ENCODE data around the gene MINDY4. TPM values are rescaled to one million over a fixed set of nuclear protein-coding genes. Genes with fewer than 3 reads are reported as not detected.

MINDY4 gene
- total and polyA plus RNA-seq, 2 of the 8 experiments (the other 6 are each of a cell fraction or from before 2014, with no cell fraction given): 1.3 to 3.6 TPM

DNA sequence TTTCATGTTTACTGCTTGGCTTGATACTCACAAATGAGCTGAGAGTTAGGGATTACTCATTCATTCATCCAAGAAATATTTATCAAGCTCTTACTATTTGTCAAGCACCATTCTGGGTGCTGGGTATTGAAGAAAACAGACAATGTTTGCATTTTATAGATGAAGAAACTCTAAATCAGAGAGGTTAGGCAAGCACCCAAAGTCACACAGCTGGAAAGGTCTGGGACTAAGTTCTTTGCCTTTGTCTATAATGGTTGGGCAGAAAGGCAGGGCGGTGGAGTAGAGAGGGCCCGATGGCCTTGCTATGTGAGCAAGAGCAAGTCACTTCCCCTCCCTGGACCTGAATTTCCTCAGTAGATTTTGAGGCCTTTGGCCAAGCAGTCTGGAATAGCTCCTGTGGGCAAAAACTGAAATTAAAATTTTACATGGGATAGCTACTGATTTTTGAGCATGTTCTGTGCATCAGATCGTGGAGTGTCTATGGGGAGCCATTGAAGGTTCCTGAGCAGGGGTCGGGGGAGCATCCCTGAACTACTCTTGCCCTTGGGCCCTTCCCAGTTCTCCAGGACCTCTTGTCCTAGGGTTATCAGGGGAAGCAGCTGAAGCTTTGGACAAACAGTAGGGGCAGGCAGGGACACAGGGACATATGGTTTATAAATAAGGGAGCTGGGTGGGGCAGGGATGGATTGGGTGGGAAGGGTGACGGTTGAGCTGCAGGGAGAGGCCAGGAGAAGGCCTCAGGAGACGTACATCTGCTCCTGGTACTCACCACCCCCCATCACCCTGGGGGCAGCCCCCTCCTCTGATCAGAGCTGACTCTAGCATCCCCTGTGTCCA, 163.7 kb downstream of the MINDY4 start:
- no peak overlapping the region for H3K9ac ChIP-seq (replicated peaks in 1 of 4; ENCODE audit: extremely low read depth in 1 of 4, low read depth in 3 of 4, low read length in 3 of 4)
- no peak overlapping the region for H2AK5ac ChIP-seq (ENCODE audit: low read depth, low read length)
- H3K4me2 ChIP-seq (ENCODE audit: insufficient read depth in 1 of 2, low read depth in 2 of 2, low read length in 2 of 2): no peak overlapping the region
- H4K20me1 ChIP-seq (replicated peaks in 1 of 2; ENCODE audit: control insufficient read depth in 1 of 2, insufficient read depth in 2 of 2, low read length in 2 of 2): no peaks in the 10 kb centered on the region
- WGBS, 2 experiments (ENCODE audit: extremely low coverage in 1 of 2, insufficient coverage in 1 of 2, insufficient read length in 1 of 2, insufficient replicate concordance in 2 of 2, low coverage in 1 of 2, low lambda C conversion rate in 2 of 2, missing lambda C conversion rate in 1 of 2): 91% methylated on average over 4 of the region's 6 CpGs; no CpG with 5 or more reads in 1 of the 2 experiments
- no peak overlapping the region for H3K4ac ChIP-seq (replicated peaks; ENCODE audit: insufficient read length, low read depth, low read length)
- no peak overlapping the region for H2BK15ac ChIP-seq (ENCODE audit: low read length)
- H3K14ac ChIP-seq (ENCODE audit: insufficient read length): no peak overlapping the region
- ChIA-PET POLR2A (ENCODE audit: partially characterized antibody) (interaction anchor here (0.5 kb wide), 1 partner anchor 81 kb away, joined by 3 read pairs; no protein-coding TSS in a partner anchor), CTCF (ENCODE audit: partially characterized antibody) (interaction anchor here (0.6 to 12.0 kb wide), 14 partner anchors 17 to 1183 kb away, joined by 3 to 309 read pairs (median 4); partner anchors contain the start of gene GHRHR)
- DNase-seq (ENCODE audit: low read depth in 1 of 2, low spot score in 2 of 2) (no peak), FAIRE-seq (no peak)
- H3K27me3 ChIP-seq (replicated peaks in 1 of 4; ENCODE audit: control insufficient read depth in 3 of 4, extremely low read depth in 1 of 4, insufficient read depth in 3 of 4, low read length in 3 of 4): 0 out of 7 replicates have a peak, but pooled peaks cover 0 to 8% (median 0%) of the 10 kb centered on the region in 4 experiments
- no peak overlapping the region for H3K27ac ChIP-seq (ENCODE audit: low read depth, low read length)
- H3K18ac ChIP-seq (ENCODE audit: extremely low read depth, low read length): no peak overlapping the region
- H4K91ac ChIP-seq (replicated peaks; ENCODE audit: insufficient read length, low read length): no peak overlapping the region
- H2BK20ac ChIP-seq (ENCODE audit: low read length): no peak overlapping the region
- no peaks in the 10 kb centered on the region for H3K9me3 ChIP-seq (ENCODE audit: insufficient read depth in 2 of 2, low read depth in 1 of 2, low read length in 1 of 2)
- H2BK120ac ChIP-seq (replicated peaks; ENCODE audit: low read depth, low read length): no peak overlapping the region
- H2BK12ac ChIP-seq (ENCODE audit: low read depth, low read length): no peak overlapping the region
- no peaks in the 10 kb centered on the region for H3K79me2 ChIP-seq (ENCODE audit: control insufficient read depth in 1 of 2, insufficient read depth in 2 of 2, low read length in 2 of 2)
- H3K36me3 ChIP-seq (ENCODE audit: control insufficient read depth in 2 of 4, insufficient read depth in 4 of 4, low read length in 3 of 4): no peaks in the 10 kb centered on the region
- H3K4me3 ChIP-seq (ENCODE audit: extremely low read depth in 1 of 4, insufficient read depth in 2 of 4, low read depth in 3 of 4, low read length in 4 of 4): no peak overlapping the region
- TF ChIP-seq TAF1 (IDR thresholded peaks at IDR 0.05; ENCODE audit: low read depth, low read length) (no peak), TCF12 (IDR thresholded peaks at IDR 0.05; ENCODE audit: low read depth, low read length) (no peak)
- no peak overlapping the region for H3K23ac ChIP-seq (ENCODE audit: insufficient read length)
- H4K5ac ChIP-seq (ENCODE audit: insufficient read length, low read depth, low read length): no peak overlapping the region
- H3K23me2 ChIP-seq (ENCODE audit: low read depth, low read length): no peaks in the 10 kb centered on the region; the same call in 1 of the 2 replicates
- H2BK5ac ChIP-seq (ENCODE audit: low read depth, low read length): no peak overlapping the region
- H2AFZ ChIP-seq (ENCODE audit: low read length): no peak overlapping the region
- H3K79me1 ChIP-seq (ENCODE audit: low read depth, low read length): no peaks in the 10 kb centered on the region
- H3K56ac ChIP-seq (replicated peaks; ENCODE audit: insufficient read length, low read depth, low read length): no peak overlapping the region
- no peak overlapping the region; the same call in 1 of the 2 replicates for H4K8ac ChIP-seq (ENCODE audit: extremely low read depth, insufficient read depth, low read length)
- H3K4me1 ChIP-seq (replicated peaks in 1 of 4; ENCODE audit: control insufficient read depth in 3 of 4, insufficient read depth in 4 of 4, low read length in 3 of 4): peaks cover 0 to 9% (median 6%) of the 10 kb centered on the region in 4 experiments; a peak in 6 of 7 replicates

Data from H1 (cell line).